ENCODE measurements around the gene KIF16B.
"Not testable (repeated sequence)": the region's sequence is repeated elsewhere in the genome, so short reads cannot be mapped to it uniquely, and the experiment has no call there.

The KIF16B gene

GRCh38 chr20:16229813-16230212, 343.4 kb downstream of the KIF16B start:
- Histone ChIP-seq H3K27me3 (replicated peaks) (no peaks in the 10 kb centered on the region), H3K27ac (no peak overlapping the region), H3K4me3 (ENCODE audit: low read depth, low read length) (no peak overlapping the region), H3K36me3 (replicated peaks) (no peaks in the 10 kb centered on the region)
- in situ Hi-C loops (cut with HindIII; ENCODE audit: low pct_ligation_motif_present, low sequenced_read_pairs) = no loop called here
- no peak for TF ChIP-seq CTCF (IDR thresholded peaks at IDR 0.05; ENCODE audit: low read depth, low read length, missing control alignments)
- DNase-seq = no peak

- H3K4me3 ChIP-seq (ENCODE audit: low read depth, low read length) = no peak overlapping the region
- no peaks in the 10 kb centered on the region for H3K27me3 ChIP-seq (replicated peaks)
- in situ Hi-C loops (cut with HindIII; ENCODE audit: low pct_ligation_motif_present, low sequenced_read_pairs) = no loop called here
- H3K27ac ChIP-seq = no peak overlapping the region
- no peak for DNase-seq
- TF ChIP-seq CTCF (IDR thresholded peaks at IDR 0.05; ENCODE audit: low read depth, low read length, missing control alignments) = no peak
- no peaks in the 10 kb centered on the region for H3K36me3 ChIP-seq (replicated peaks)
Observed at GRCh38 chr20:16228722-16229121, 344.5 kb downstream of the KIF16B start.

- H3K27me3 ChIP-seq (replicated peaks); DNase-seq; H3K36me3 ChIP-seq (replicated peaks); H3K27ac ChIP-seq; in situ Hi-C loops (cut with HindIII; ENCODE audit: low pct_ligation_motif_present, low sequenced_read_pairs); H3K4me3 ChIP-seq (ENCODE audit: low read depth, low read length): not testable (repeated sequence)
Observed at GRCh38 chr20:16226961-16227360, 346.3 kb downstream of the KIF16B start.

GRCh38 chr20:16224836-16225235, 348.4 kb downstream of the KIF16B start:
- H3K27me3 ChIP-seq (replicated peaks) = no peaks in the 10 kb centered on the region
- H3K36me3 ChIP-seq (replicated peaks) = no peaks in the 10 kb centered on the region
- TF ChIP-seq CTCF (IDR thresholded peaks at IDR 0.05; ENCODE audit: low read depth, low read length, missing control alignments) = no peak
- no peak overlapping the region for H3K27ac ChIP-seq
- no peak for DNase-seq
- in situ Hi-C loops (cut with HindIII; ENCODE audit: low pct_ligation_motif_present, low sequenced_read_pairs) = no loop called here
- no peak overlapping the region for H3K4me3 ChIP-seq (ENCODE audit: low read depth, low read length)

- Histone ChIP-seq H3K36me3 (replicated peaks) (no peaks in the 10 kb centered on the region), H3K4me3 (ENCODE audit: low read depth, low read length) (no peak overlapping the region), H3K27me3 (replicated peaks) (no peaks in the 10 kb centered on the region), H3K27ac (no peak overlapping the region)
- DNase-seq = peak; percentile 33
- in situ Hi-C loops (cut with HindIII; ENCODE audit: low pct_ligation_motif_present, low sequenced_read_pairs) = no loop called here
- no peak for TF ChIP-seq CTCF (IDR thresholded peaks at IDR 0.05; ENCODE audit: low read depth, low read length, missing control alignments)
Observed at GRCh38 chr20:16222859-16223411, 350.3 kb downstream of the KIF16B start.
